MM.1S (cell line): ENCODE results near the gene SMAP1.

ENCODE experiments used
- DNase-seq: peaks from one replicate; pipeline ENCODE4 v3.0.0-alpha.2; 2015
- H2AFZ ChIP-seq: fragments of 300-600 bp; sonication (generic); 2 replicates; pipeline ENCODE4 v1.6.0; 2016; ENCODE audit warnings: antibody characterized with exemption, low read length
- H3F3A ChIP-seq: fragments of 300-600 bp; sonication (generic); 2 replicates; pipeline ENCODE4 v1.6.1; 2016; ENCODE audit warnings: mild to moderate bottlenecking, antibody characterized with exemption, low read length, moderate library complexity, mixed read lengths; ENCODE audit not compliant: insufficient read depth
- H3K27ac ChIP-seq: fragments of 300-600 bp; sonication (generic); 2 replicates; pipeline ENCODE4 v1.5.1; 2016; ENCODE audit warnings: mild to moderate bottlenecking, low read length
- H3K27me3 ChIP-seq: fragments of 300-600 bp; sonication (generic); replicated peaks from 2 replicates; pipeline ENCODE4 v1.6.0; 2016; ENCODE audit warnings: low read length; ENCODE audit not compliant: insufficient read depth
- H3K36me3 ChIP-seq: fragments of 300-600 bp; sonication (generic); replicated peaks from 2 replicates; pipeline ENCODE4 v1.6.1; 2016; ENCODE audit warnings: mild to moderate bottlenecking, low read length, mixed read lengths; ENCODE audit not compliant: insufficient read depth
- H3K4me1 ChIP-seq: fragments of 300-600 bp; sonication (generic); 2 replicates; pipeline ENCODE4 v1.6.1; 2016; ENCODE audit warnings: low read length, mixed read lengths
- H3K4me2 ChIP-seq: fragments of 300-600 bp; sonication (generic); 2 replicates; pipeline ENCODE4 v1.6.0; 2016; ENCODE audit warnings: low read depth, low read length
- H3K4me3 ChIP-seq: fragments of 300-600 bp; sonication (generic); 2 replicates; pipeline ENCODE4 v1.5.1; 2016; ENCODE audit warnings: low read length, mixed read lengths
- H3K79me2 ChIP-seq: fragments of 300-600 bp; sonication (generic); 2 replicates; pipeline ENCODE4 v1.6.1; 2016; ENCODE audit warnings: mixed run types, low read length, mixed read lengths
- H3K9ac ChIP-seq: fragments of 300-600 bp; sonication (generic); 2 replicates; pipeline ENCODE4 v1.6.1; 2016; ENCODE audit warnings: low read length, mixed read lengths
- H3K9me2 ChIP-seq: fragments of 300-600 bp; sonication (generic); replicated peaks from 2 replicates; pipeline ENCODE4 v1.6.1; 2016; ENCODE audit warnings: mild to moderate bottlenecking, low read length, mixed read lengths; ENCODE audit not compliant: insufficient read depth
- H3K9me3 ChIP-seq: fragments of 300-600 bp; sonication (generic); replicated peaks from 2 replicates; pipeline ENCODE4 v1.6.1; 2016; ENCODE audit warnings: mild to moderate bottlenecking, low read length, mixed read lengths; ENCODE audit not compliant: insufficient read depth
- H4K20me1 ChIP-seq: fragments of 300-600 bp; sonication (generic); 2 replicates; pipeline ENCODE4 v1.6.1; 2016; ENCODE audit warnings: mild to moderate bottlenecking, low read length, moderate library complexity, mixed read lengths; ENCODE audit not compliant: insufficient read depth
- EZH2 ChIP-seq: fragments of 300-600 bp; sonication (generic); optimal IDR thresholded peaks from 2 replicates; pipeline ENCODE3; 2017; ENCODE audit warnings: low read depth, mild to moderate bottlenecking, antibody characterized with exemption, low read length, mixed read lengths
- EZH2phosphoT487 ChIP-seq: fragments of 300-600 bp; sonication (generic); IDR thresholded peaks from 2 replicates; pipeline ENCODE4 v1.6.1; 2018; ENCODE audit warnings: antibody characterized with exemption, low read length
- TF ChIP-seq, protein P1 (sequence below): fragments of 300-600 bp; sonication (generic); IDR thresholded peaks from 2 replicates; pipeline ENCODE4 v1.5.1; 2016; ENCODE audit warnings: antibody characterized with exemption, low read length, mixed read lengths

Gene SMAP1

DNA sequence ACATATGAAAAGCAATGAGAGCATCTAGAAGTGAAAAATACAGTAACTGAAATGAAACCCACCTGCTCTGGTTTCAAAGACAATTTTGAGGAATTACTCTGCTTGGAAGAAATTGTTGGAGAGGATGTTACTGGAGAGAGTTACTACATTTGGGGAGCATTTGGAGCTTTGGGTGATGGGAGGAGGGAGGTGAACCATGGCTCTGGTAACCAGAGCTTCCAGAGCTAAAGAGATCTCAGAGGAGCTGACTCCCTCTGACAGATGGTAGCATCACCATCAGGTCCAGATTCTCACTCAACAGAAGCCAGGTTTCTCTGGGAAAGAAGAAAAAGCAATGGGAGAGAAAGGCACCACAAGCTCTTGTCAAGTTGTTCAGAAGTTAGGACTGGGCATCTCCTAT is 42.2 kb upstream of the SMAP1 start:
- Histone ChIP-seq H3K9me2 (no peaks in the 10 kb centered on the region), H3F3A (no peaks in the 10 kb centered on the region), H3K27ac (no peak overlapping the region), H3K4me2 (no peak overlapping the region), H2AFZ (no peak overlapping the region), H3K36me3 (no peaks in the 10 kb centered on the region), H3K4me3 (no peak overlapping the region), H3K4me1 (no peaks in the 10 kb centered on the region), H3K9me3 (no peaks in the 10 kb centered on the region), H3K27me3 (no peaks in the 10 kb centered on the region), H3K9ac (no peak overlapping the region), H3K79me2 (no peaks in the 10 kb centered on the region), H4K20me1 (no peaks in the 10 kb centered on the region)
- DNase-seq = no peak
- no peak for TF ChIP-seq EZH2phosphoT487
- TF ChIP-seq EZH2 = no peak
- TF ChIP-seq, protein P1, sequence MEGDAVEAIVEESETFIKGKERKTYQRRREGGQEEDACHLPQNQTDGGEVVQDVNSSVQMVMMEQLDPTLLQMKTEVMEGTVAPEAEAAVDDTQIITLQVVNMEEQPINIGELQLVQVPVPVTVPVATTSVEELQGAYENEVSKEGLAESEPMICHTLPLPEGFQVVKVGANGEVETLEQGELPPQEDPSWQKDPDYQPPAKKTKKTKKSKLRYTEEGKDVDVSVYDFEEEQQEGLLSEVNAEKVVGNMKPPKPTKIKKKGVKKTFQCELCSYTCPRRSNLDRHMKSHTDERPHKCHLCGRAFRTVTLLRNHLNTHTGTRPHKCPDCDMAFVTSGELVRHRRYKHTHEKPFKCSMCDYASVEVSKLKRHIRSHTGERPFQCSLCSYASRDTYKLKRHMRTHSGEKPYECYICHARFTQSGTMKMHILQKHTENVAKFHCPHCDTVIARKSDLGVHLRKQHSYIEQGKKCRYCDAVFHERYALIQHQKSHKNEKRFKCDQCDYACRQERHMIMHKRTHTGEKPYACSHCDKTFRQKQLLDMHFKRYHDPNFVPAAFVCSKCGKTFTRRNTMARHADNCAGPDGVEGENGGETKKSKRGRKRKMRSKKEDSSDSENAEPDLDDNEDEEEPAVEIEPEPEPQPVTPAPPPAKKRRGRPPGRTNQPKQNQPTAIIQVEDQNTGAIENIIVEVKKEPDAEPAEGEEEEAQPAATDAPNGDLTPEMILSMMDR = no peak

DNA sequence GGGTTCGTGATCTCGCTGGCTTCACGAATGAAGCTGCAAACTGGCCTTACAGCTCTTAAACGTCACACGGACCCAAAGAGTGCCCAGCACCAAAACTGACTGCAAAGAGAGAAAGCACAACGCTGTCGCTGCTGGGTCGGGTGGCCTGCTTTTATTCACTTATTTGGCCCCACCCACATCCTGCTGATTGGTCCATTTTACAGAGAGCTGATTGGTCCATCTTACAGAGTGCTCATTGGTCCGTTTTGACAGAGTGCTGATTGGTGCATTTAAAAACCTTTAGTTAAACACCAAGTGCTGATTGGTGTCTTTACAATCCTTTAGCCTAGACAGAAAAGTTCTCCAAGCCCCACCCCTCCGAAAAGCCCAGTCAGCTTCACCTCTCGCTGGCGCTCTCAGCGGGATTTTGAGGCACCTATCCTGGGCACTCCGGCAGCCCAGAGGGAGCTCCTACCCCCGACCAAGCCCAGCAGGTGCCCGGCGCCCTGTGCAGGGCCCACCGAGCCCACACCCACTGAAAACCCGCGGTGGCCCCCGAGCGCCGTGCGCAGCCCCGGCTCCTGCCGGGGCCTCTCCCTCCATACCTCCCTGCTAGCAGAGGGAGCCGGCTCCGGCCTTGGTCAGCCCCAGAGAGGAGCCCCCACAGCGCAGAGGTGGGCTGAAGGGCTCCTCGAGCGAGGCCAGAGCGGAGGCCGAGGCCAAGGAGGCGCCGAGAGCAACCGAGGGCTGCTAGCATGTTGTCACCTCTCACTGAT is 40.0 kb upstream of the SMAP1 start:
- TF ChIP-seq EZH2 (no peak), EZH2phosphoT487 (no peak)
- TF ChIP-seq, protein P1 = no peak
- DNase-seq = no peak

DNA sequence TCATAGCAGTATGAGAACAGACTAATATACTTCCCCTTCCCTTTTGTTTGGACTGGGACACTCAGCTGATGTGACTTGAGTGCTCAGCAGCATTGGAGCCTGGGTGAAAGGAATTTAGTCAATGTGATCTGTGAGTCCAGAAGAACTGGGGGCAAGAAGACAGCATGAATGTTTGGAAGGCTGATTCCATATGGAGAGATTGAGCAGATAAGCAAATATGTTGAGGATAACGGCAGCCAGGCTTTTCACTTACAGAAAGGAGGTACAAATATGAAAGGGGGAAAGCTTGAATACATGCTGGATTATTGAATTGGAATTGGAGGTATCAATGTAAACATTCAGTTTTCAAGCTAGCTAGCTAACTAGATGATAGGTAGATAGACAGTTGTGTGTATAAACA is 37.8 kb upstream of the SMAP1 start:
- TF ChIP-seq EZH2phosphoT487 (no peak), EZH2 (no peak)
- TF ChIP-seq, protein P1 = no peak
- H3F3A ChIP-seq = no peaks in the 10 kb centered on the region
- H3K4me2 ChIP-seq = no peak overlapping the region
- H3K27ac ChIP-seq = no peak overlapping the region
- no peaks in the 10 kb centered on the region for H3K36me3 ChIP-seq
- H3K9me3 ChIP-seq = no peaks in the 10 kb centered on the region
- H3K9me2 ChIP-seq = no peaks in the 10 kb centered on the region
- no peak overlapping the region for H2AFZ ChIP-seq
- no peaks in the 10 kb centered on the region for H3K4me1 ChIP-seq
- H4K20me1 ChIP-seq = no peaks in the 10 kb centered on the region
- DNase-seq = no peak
- no peaks in the 10 kb centered on the region for H3K79me2 ChIP-seq
- no peaks in the 10 kb centered on the region for H3K27me3 ChIP-seq
- H3K4me3 ChIP-seq = no peak overlapping the region
- H3K9ac ChIP-seq = no peak overlapping the region

More for the DNA sequence above, 40.0 kb upstream of the SMAP1 start:
- Histone ChIP-seq H3F3A (no peaks in the 10 kb centered on the region), H3K27me3 (no peaks in the 10 kb centered on the region), H3K9ac (no peak overlapping the region), H2AFZ (no peak overlapping the region), H3K4me3 (no peak overlapping the region), H3K79me2 (no peaks in the 10 kb centered on the region), H3K27ac (no peak overlapping the region), H3K9me3 (no peaks in the 10 kb centered on the region), H3K4me2 (no peak overlapping the region), H4K20me1 (no peaks in the 10 kb centered on the region), H3K9me2 (no peaks in the 10 kb centered on the region), H3K4me1 (no peaks in the 10 kb centered on the region), H3K36me3 (no peaks in the 10 kb centered on the region)
